ENCODE measurements around the gene WDR11.

- TF ChIP-seq POLR2AphosphoS5 (IDR thresholded peaks at IDR 0.05; ENCODE audit: low read depth, low read length) (no peak), CTCF (IDR thresholded peaks at IDR 0.05 in 2 of 3, conservative IDR thresholded peaks at IDR 0.05 in 1 of 3; ENCODE audit: borderline replicate concordance in 1 of 3, insufficient read depth in 1 of 3, low read depth in 2 of 3, low read length in 2 of 3) (no peak), FOSL1 (IDR thresholded peaks at IDR 0.05; ENCODE audit: low read depth) (no peak), REST (IDR thresholded peaks at IDR 0.05; ENCODE audit: low read depth) (no peak), POLR2A (IDR thresholded peaks at IDR 0.05; ENCODE audit: borderline replicate concordance, extremely low read depth, insufficient read depth, insufficient read length) (no peak), EZH2phosphoT487 (IDR thresholded peaks at IDR 0.05; ENCODE audit: borderline replicate concordance) (no peak)
Observed at GRCh38 chr10:120945182-120945581, 94.0 kb downstream of the WDR11 start.

All from HCT116 (cell line).